HFFc6 (cell line): ENCODE data around the gene CLN5. TPM values are rescaled to one million over a fixed set of nuclear protein-coding genes. Genes with fewer than 3 reads are reported as not detected.

Experiments used
- DNase-seq: peaks from one replicate; pipeline ENCODE4 v3.0.0-alpha.2; 2018
- H3K27ac Mint-ChIP-seq: 2 replicates; pipeline ENCODE4 v1.8.0; 2020; ENCODE audit warnings: mild to moderate bottlenecking, mixed read lengths
- H3K27me3 Mint-ChIP-seq: 2 replicates; pipeline ENCODE4 v1.8.0; 2021; ENCODE audit warnings: mild to moderate bottlenecking, moderate library complexity, mixed read lengths; ENCODE audit not compliant: insufficient read depth
- H3K36me3 Mint-ChIP-seq: 2 replicates; pipeline ENCODE4 v1.8.0; 2021; ENCODE audit warnings: low read depth, mixed read lengths
- H3K4me1 Mint-ChIP-seq: 2 replicates; pipeline ENCODE4 v1.8.0; 2020; ENCODE audit warnings: low read depth, mixed read lengths
- H3K4me3 Mint-ChIP-seq: 2 replicates; pipeline ENCODE4 v1.8.0; 2020; ENCODE audit warnings: mild to moderate bottlenecking, moderate library complexity, mixed read lengths
- H3K9me3 Mint-ChIP-seq: 2 replicates; pipeline ENCODE4 v1.8.0; 2020; ENCODE audit warnings: mild to moderate bottlenecking, mixed read lengths
- CTCF ChIP-seq: fragments of 200-600 bp; sonication (generic); IDR thresholded peaks from 2 replicates; pipeline ENCODE4 v1.5.0; 2021; ENCODE audit warnings: antibody characterized with exemption, mild to moderate bottlenecking
- total RNA-seq, 6 experiments: library from RNA; stranded (reverse); fragmentation: NEBNext Ultra II Directional; extraction: Animal tissue kit (Norgen Biotek cat#: 25700); gene quantifications; 2 replicates in 1 of 6; 3 replicates in 5 of 6; pipeline ENCODE4 v1.2.3, GENCODE V29; 2021

The CLN5 gene
- total RNA-seq, 6 experiments from 2014 or later: 28.4 to 35.1 (median 29.8) TPM

GRCh38 chr13:77053192-77053591, 61.3 kb downstream of the CLN5 start:
- Mint-ChIP-seq H3K36me3 (peaks cover 49% of the 10 kb centered on the region), H3K4me1 (peaks cover 11% of the 10 kb centered on the region; the same call in 1 of the 2 replicates), H3K9me3 (no peaks in the 10 kb centered on the region), H3K27me3 (no peaks in the 10 kb centered on the region; the same call in 1 of the 2 replicates), H3K4me3 (no peak overlapping the region), H3K27ac (no peak overlapping the region)
- no peak for DNase-seq
- TF ChIP-seq CTCF: no peak

Other genes with a start within 250 kb of the CLN5 start
- 1 to 10 TPM in 2 of 6 experiments, under 1 TPM in 4; 0.66 to 3.4 (median 0.90) TPM for gene KCTD12, start 105.7 kb upstream of the CLN5 start, total RNA-seq
- gene ACOD1, start 43.6 kb upstream of the CLN5 start, total RNA-seq: not detected
- gene FBXL3, start 35.1 kb downstream of the CLN5 start, total RNA-seq: 10 to 100 TPM; 31.6 to 36.5 (median 34.8) TPM